ENCODE data around the gene NDFIP2.

DNA sequence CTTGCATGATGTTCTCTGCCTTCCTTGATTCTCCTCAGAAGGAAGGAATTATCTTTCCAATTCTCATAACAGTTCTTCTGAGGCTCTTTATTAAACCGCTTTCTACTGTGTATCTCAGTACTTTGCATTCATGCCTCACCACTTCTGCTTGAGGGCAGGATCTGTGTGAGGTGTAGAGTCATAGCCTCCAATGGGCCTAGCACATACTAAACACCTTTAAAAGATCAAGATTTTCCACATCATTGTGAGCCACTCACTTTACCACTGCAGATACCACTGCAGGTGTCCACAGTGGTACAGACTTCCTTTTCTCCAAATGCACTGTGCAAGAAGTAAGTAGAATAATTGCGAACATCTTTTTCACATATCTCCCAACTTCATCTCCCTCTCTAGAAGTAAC is 76.7 kb downstream of the NDFIP2 start:
- TF ChIP-seq, protein P1, sequence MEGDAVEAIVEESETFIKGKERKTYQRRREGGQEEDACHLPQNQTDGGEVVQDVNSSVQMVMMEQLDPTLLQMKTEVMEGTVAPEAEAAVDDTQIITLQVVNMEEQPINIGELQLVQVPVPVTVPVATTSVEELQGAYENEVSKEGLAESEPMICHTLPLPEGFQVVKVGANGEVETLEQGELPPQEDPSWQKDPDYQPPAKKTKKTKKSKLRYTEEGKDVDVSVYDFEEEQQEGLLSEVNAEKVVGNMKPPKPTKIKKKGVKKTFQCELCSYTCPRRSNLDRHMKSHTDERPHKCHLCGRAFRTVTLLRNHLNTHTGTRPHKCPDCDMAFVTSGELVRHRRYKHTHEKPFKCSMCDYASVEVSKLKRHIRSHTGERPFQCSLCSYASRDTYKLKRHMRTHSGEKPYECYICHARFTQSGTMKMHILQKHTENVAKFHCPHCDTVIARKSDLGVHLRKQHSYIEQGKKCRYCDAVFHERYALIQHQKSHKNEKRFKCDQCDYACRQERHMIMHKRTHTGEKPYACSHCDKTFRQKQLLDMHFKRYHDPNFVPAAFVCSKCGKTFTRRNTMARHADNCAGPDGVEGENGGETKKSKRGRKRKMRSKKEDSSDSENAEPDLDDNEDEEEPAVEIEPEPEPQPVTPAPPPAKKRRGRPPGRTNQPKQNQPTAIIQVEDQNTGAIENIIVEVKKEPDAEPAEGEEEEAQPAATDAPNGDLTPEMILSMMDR (IDR thresholded peaks at IDR 0.05) = no peak
- TF ChIP-seq GABPB1 (CRISPR knock-in tag; IDR thresholded peaks at IDR 0.05) (no peak), KAT7 (CRISPR knock-in tag; IDR thresholded peaks at IDR 0.05; ENCODE audit: borderline replicate concordance) (no peak), SP1 (CRISPR knock-in tag; conservative IDR thresholded peaks at IDR 0.05) (no peak), ETV6 (CRISPR knock-in tag; IDR thresholded peaks at IDR 0.05) (no peak), SMAD4 (CRISPR knock-in tag; IDR thresholded peaks at IDR 0.05) (no peak), NFYB (CRISPR knock-in tag; conservative IDR thresholded peaks at IDR 0.05; ENCODE audit: low read depth) (no peak), JUN (CRISPR knock-in tag; IDR thresholded peaks at IDR 0.05) (no peak), ELF4 (CRISPR knock-in tag; IDR thresholded peaks at IDR 0.05; ENCODE audit: low read depth) (no peak)
- TF ChIP-seq, protein P2, sequence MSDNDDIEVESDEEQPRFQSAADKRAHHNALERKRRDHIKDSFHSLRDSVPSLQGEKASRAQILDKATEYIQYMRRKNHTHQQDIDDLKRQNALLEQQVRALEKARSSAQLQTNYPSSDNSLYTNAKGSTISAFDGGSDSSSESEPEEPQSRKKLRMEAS (CRISPR knock-in tag; IDR thresholded peaks at IDR 0.05) = no peak
- TF ChIP-seq, protein P3, sequence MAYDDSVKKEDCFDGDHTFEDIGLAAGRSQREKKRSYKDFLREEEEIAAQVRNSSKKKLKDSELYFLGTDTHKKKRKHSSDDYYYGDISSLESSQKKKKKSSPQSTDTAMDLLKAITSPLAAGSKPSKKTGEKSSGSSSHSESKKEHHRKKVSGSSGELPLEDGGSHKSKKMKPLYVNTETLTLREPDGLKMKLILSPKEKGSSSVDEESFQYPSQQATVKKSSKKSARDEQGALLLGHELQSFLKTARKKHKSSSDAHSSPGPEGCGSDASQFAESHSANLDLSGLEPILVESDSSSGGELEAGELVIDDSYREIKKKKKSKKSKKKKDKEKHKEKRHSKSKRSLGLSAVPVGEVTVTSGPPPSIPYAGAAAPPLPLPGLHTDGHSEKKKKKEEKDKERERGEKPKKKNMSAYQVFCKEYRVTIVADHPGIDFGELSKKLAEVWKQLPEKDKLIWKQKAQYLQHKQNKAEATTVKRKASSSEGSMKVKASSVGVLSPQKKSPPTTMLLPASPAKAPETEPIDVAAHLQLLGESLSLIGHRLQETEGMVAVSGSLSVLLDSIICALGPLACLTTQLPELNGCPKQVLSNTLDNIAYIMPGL (CRISPR knock-in tag; IDR thresholded peaks at IDR 0.05) = no peak
- TF ChIP-seq, protein P4, sequence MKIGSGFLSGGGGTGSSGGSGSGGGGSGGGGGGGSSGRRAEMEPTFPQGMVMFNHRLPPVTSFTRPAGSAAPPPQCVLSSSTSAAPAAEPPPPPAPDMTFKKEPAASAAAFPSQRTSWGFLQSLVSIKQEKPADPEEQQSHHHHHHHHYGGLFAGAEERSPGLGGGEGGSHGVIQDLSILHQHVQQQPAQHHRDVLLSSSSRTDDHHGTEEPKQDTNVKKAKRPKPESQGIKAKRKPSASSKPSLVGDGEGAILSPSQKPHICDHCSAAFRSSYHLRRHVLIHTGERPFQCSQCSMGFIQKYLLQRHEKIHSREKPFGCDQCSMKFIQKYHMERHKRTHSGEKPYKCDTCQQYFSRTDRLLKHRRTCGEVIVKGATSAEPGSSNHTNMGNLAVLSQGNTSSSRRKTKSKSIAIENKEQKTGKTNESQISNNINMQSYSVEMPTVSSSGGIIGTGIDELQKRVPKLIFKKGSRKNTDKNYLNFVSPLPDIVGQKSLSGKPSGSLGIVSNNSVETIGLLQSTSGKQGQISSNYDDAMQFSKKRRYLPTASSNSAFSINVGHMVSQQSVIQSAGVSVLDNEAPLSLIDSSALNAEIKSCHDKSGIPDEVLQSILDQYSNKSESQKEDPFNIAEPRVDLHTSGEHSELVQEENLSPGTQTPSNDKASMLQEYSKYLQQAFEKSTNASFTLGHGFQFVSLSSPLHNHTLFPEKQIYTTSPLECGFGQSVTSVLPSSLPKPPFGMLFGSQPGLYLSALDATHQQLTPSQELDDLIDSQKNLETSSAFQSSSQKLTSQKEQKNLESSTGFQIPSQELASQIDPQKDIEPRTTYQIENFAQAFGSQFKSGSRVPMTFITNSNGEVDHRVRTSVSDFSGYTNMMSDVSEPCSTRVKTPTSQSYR (CRISPR knock-in tag; IDR thresholded peaks at IDR 0.05) = no peak
- TF ChIP-seq, protein P5, sequence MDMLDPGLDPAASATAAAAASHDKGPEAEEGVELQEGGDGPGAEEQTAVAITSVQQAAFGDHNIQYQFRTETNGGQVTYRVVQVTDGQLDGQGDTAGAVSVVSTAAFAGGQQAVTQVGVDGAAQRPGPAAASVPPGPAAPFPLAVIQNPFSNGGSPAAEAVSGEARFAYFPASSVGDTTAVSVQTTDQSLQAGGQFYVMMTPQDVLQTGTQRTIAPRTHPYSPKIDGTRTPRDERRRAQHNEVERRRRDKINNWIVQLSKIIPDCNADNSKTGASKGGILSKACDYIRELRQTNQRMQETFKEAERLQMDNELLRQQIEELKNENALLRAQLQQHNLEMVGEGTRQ (CRISPR knock-in tag; IDR thresholded peaks at IDR 0.05) = no peak

Measured in WTC11 (cell line).